ENCODE measurements around the gene NDUFAF7.

DNA sequence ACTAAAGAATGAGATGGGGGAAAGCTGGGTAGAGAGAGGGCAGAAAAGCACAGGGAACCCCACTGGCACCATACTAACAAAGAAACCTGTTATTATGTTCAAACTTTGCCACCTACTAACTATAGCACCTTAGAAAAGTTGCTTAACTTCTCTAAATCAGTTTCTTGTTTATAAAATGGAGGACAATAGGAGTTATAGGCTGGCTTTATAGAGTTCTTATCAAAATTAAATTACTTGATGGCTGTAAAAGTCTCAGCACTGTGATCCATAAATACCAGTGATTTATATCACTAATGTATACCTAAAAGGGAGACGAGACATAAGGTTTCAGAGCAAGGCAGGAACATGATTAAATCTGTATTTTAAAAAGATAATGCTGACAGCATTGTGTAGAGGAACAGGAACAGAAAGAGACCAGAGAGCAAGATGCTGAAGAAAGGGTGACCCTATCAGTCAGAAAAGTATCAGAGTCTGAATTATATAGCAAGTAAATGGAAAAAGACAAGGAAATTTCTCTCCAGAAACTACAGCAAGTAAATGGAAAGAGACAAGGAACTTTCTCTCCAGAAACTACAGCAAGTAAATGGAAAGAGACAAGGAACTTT, 64.1 kb downstream of the NDUFAF7 start:
- TF ChIP-seq CHD1 (IDR thresholded peaks at IDR 0.05; ENCODE audit: low read depth, low read length): no peak
- TF ChIP-seq, protein P1, sequence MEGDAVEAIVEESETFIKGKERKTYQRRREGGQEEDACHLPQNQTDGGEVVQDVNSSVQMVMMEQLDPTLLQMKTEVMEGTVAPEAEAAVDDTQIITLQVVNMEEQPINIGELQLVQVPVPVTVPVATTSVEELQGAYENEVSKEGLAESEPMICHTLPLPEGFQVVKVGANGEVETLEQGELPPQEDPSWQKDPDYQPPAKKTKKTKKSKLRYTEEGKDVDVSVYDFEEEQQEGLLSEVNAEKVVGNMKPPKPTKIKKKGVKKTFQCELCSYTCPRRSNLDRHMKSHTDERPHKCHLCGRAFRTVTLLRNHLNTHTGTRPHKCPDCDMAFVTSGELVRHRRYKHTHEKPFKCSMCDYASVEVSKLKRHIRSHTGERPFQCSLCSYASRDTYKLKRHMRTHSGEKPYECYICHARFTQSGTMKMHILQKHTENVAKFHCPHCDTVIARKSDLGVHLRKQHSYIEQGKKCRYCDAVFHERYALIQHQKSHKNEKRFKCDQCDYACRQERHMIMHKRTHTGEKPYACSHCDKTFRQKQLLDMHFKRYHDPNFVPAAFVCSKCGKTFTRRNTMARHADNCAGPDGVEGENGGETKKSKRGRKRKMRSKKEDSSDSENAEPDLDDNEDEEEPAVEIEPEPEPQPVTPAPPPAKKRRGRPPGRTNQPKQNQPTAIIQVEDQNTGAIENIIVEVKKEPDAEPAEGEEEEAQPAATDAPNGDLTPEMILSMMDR (IDR thresholded peaks at IDR 0.05 in 2 of 3, conservative IDR thresholded peaks at IDR 0.05 in 1 of 3; ENCODE audit: control insufficient read depth in 2 of 3, extremely low read depth in 1 of 3, insufficient read depth in 1 of 3, low read depth in 3 of 3, low read length in 3 of 3): no peak
- TF ChIP-seq, protein P2, sequence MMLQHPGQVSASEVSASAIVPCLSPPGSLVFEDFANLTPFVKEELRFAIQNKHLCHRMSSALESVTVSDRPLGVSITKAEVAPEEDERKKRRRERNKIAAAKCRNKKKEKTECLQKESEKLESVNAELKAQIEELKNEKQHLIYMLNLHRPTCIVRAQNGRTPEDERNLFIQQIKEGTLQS (IDR thresholded peaks at IDR 0.05; ENCODE audit: borderline replicate concordance, extremely low read depth, low read depth, low read length): no peak
- no peak for TF ChIP-seq POU2F2 (IDR thresholded peaks at IDR 0.05; ENCODE audit: borderline replicate concordance, low read depth, low read length)
- TF ChIP-seq ZNF622 (IDR thresholded peaks at IDR 0.05): no peak
- no peak for TF ChIP-seq CHD2 (IDR thresholded peaks at IDR 0.05; ENCODE audit: borderline replicate concordance, low read depth, low read length)
- TF ChIP-seq, protein P3, sequence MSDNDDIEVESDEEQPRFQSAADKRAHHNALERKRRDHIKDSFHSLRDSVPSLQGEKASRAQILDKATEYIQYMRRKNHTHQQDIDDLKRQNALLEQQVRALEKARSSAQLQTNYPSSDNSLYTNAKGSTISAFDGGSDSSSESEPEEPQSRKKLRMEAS (IDR thresholded peaks at IDR 0.05; ENCODE audit: low read depth, low read length): no peak
- TF ChIP-seq SMAD1 (IDR thresholded peaks at IDR 0.05; ENCODE audit: low read depth, partially characterized antibody): no peak
- TF ChIP-seq KDM1A (IDR thresholded peaks at IDR 0.05; ENCODE audit: borderline replicate concordance): no peak
- no peak for TF ChIP-seq GABPA (IDR thresholded peaks at IDR 0.05; ENCODE audit: low read depth)
- TF ChIP-seq POLR2A (IDR thresholded peaks at IDR 0.05; ENCODE audit: low read depth, low read length): no peak
- no peak for TF ChIP-seq FOXM1 (IDR thresholded peaks at IDR 0.05; ENCODE audit: low read depth, low read length)
